ENCODE data around the gene RNF151.

RNF151 gene

GRCh38 chr16:1993731-1994131, 27.1 kb downstream of the RNF151 start:
- DNase-seq: peak; percentile 56

GRCh38 chr16:1997494-1998359, 31.1 kb downstream of the RNF151 start:
- DNase-seq: no peak

- DNase-seq: no peak
These were observed 31.7 kb downstream of the RNF151 start for GRCh38 chr16:1998360-1998835.

GRCh38 chr16:1998852-1999801, 32.5 kb downstream of the RNF151 start:
- no peak for DNase-seq

- DNase-seq: no peak
These were observed 33.3 kb downstream of the RNF151 start for GRCh38 chr16:1999866-2000514.

- DNase-seq: no peak
These were observed 34.4 kb downstream of the RNF151 start for GRCh38 chr16:2001035-2001434.

GRCh38 chr16:2001456-2002355, 35.0 kb downstream of the RNF151 start:
- no peak for DNase-seq

GRCh38 chr16:2002406-2003230, 36.0 kb downstream of the RNF151 start:
- no peak for DNase-seq

- DNase-seq: no peak
These were observed 36.7 kb downstream of the RNF151 start for GRCh38 chr16:2003231-2003826.

GRCh38 chr16:2003827-2004641, 37.4 kb downstream of the RNF151 start:
- peak; percentile 95 for DNase-seq

- no peak for DNase-seq
These were observed 38.3 kb downstream of the RNF151 start for GRCh38 chr16:2004795-2005517.

- no peak for DNase-seq
These were observed 39.0 kb downstream of the RNF151 start for GRCh38 chr16:2005646-2006045.

GRCh38 chr16:2006317-2006716, 39.7 kb downstream of the RNF151 start:
- no peak for DNase-seq

GRCh38 chr16:2007081-2007836, 40.6 kb downstream of the RNF151 start:
- DNase-seq: no peak

- DNase-seq: no peak
These were observed 41.4 kb downstream of the RNF151 start for GRCh38 chr16:2008009-2008526.

GRCh38 chr16:2008631-2009163, 42.0 kb downstream of the RNF151 start:
- DNase-seq: peak; percentile 68

- no peak for DNase-seq
These were observed 42.6 kb downstream of the RNF151 start for GRCh38 chr16:2009164-2009711.
